Measurements from ENCODE around the gene MICB.

- TF ChIP-seq CTCF (tag by site-specific recombination; IDR thresholded peaks at IDR 0.05) (no peak), ZNF48 (tag by site-specific recombination; IDR thresholded peaks at IDR 0.05) (no peak), FEZF1 (tag by site-specific recombination; IDR thresholded peaks at IDR 0.05) (no peak), ZNF600 (tag by site-specific recombination; IDR thresholded peaks at IDR 0.05) (0 out of 2 replicates have a peak, but pooled peaks have one; percentile 22), ZEB2 (tag by site-specific recombination; IDR thresholded peaks at IDR 0.05) (no peak), ZNF138 (tag by site-specific recombination; IDR thresholded peaks at IDR 0.05; ENCODE audit: borderline replicate concordance) (no peak), ZNF416 (tag by site-specific recombination; IDR thresholded peaks at IDR 0.05) (no peak), ZNF521 (tag by site-specific recombination; IDR thresholded peaks at IDR 0.05) (no peak), ZNF221 (tag by site-specific recombination; IDR thresholded peaks at IDR 0.05; ENCODE audit: borderline replicate concordance) (no peak), KLF8 (tag by site-specific recombination; IDR thresholded peaks at IDR 0.05) (no peak), ZNF146 (tag by site-specific recombination; IDR thresholded peaks at IDR 0.05) (no peak)
- TF ChIP-seq, protein P1, sequence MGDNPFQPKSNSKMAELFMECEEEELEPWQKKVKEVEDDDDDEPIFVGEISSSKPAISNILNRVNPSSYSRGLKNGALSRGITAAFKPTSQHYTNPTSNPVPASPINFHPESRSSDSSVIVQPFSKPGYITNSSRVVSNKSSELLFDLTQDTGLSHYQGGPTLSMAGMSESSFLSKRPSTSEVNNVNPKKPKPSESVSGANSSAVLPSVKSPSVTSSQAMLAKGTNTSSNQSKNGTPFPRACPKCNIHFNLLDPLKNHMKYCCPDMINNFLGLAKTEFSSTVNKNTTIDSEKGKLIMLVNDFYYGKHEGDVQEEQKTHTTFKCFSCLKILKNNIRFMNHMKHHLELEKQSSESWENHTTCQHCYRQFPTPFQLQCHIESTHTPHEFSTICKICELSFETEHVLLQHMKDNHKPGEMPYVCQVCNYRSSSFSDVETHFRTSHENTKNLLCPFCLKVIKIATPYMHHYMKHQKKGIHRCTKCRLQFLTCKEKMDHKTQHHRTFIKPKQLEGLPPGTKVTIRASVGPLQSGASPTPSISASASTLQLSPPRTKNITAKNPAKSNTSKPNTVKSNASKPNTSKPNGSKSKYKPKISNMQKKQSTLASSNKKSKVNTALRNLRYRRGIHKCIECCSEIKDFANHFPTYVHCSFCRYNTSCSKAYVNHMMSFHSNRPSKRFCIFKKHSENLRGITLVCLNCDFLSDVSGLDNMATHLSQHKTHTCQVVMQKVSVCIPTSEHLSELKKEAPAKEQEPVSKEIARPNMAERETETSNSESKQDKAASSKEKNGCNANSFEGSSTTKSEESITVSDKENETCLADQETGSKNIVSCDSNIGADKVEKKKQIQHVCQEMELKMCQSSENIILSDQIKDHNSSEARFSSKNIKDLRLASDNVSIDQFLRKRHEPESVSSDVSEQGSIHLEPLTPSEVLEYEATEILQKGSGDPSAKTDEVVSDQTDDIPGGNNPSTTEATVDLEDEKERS (tag by site-specific recombination; IDR thresholded peaks at IDR 0.05): no peak
Observed at GRCh38 chr6:31538805-31539400, 41.0 kb downstream of the MICB start.
